ENCODE measurements around the gene CASK.

The CASK gene

DNA sequence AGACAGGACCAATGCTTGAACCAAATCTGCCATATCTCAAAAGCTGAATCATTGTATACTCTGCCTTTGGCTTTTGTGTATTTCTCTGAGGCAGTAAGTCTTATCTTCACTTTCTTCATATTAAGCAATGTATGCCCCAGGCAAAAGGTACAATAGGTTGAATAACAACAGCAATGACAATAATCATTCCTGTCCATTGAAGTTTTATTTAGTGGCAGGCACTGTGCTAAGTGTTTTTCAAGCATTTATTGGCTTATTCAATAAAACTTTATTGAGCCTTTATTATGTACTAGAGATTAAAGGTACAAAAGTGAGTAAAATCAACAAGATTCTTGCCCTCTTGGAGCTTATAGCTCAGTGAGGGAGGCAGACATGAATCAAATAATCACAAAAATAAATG is 8.2 kb upstream of the CASK start:
- H3K4me1 ChIP-seq (ENCODE audit: insufficient read depth, low read length): no peaks in the 10 kb centered on the region
- no peaks in the 10 kb centered on the region for H3K9me3 ChIP-seq (ENCODE audit: low read length)
- no peaks in the 10 kb centered on the region for H3K27me3 ChIP-seq (ENCODE audit: insufficient read depth, low read length)
- H3K36me3 ChIP-seq (ENCODE audit: insufficient read depth, low read length): no peaks in the 10 kb centered on the region
- H3K4me3 ChIP-seq (ENCODE audit: low read length): no peak overlapping the region
- no peak overlapping the region for H2AFZ ChIP-seq (ENCODE audit: low read depth, low read length)

DNA sequence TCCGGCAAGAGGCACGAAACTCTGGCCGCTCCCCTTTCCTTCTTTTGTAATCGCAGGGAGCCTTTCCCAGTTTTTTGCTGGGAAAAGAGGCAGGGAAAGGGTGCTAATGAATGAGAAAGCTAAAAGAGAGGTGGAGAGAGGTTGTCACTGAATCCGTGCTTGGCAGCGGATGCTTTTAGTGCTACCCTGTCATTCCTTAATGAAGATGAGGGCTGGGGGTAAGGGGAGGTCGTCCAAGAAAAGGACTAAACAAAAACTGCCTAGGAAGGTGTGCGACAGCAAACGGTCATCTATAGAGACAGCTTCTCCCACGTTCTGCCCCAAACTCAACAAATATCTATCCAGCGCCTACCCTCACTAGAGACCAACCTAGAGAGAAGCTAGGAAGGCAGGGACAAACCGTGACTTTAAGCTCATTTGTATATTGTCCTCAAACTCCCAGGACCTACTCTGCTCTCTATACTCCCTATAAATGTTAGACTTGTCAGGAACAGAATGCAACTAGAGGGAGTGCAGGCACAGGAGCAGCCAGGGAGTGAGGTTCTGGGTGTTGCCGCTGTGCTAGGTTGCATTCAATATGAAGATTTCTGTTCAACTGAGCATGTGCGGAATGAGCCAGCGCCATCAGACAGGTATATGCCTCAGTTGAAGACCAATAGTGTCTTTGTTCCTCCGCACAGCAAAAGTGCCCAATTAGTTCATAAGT is 777 bp upstream of the CASK start:
- H2AFZ ChIP-seq (ENCODE audit: low read depth, low read length): peak overlapping the region; percentile 74
- no peaks in the 10 kb centered on the region for H3K9me3 ChIP-seq (ENCODE audit: low read length)
- no peaks in the 10 kb centered on the region for H3K36me3 ChIP-seq (ENCODE audit: insufficient read depth, low read length)
- H3K27me3 ChIP-seq (ENCODE audit: insufficient read depth, low read length): no peaks in the 10 kb centered on the region
- peaks cover 3% of the 10 kb centered on the region for H3K4me1 ChIP-seq (ENCODE audit: insufficient read depth, low read length)
- peak overlapping the region; percentile 97 for H3K4me3 ChIP-seq (ENCODE audit: low read length)

DNA sequence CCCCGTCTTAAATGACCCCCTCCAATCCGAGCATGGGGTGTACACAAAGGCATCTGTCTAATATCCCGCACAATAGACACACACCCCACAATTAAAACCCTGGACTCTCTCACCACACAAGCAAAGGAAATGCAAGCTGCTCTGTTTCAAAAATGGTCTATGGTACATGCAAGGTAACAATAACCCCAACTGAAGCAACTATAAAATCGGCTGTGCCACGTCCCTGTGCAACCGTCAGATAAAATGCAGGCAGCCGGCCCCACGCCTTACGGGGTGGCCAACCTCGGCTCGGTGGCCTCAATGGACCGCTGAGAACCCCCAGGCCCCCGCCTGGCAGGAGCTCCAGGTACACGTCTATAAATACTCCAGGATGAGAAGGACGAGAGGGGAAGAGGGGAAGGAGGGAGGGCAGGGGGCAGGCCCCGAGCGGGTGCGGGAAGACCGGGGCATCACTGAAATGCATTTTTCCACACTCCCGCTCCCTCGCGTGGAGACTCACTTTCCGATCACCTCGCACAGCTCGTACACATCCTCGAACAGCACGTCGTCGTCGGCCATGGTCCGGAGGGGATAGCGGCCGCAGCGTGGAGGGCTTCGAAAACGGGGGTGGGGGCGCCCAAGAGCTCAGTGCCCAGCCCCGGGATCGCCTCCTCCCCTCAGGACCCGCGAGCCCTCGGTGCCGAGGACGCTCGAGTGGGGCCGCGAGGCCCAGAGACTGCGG is 763 bp downstream of the CASK start:
- H2AFZ ChIP-seq (ENCODE audit: low read depth, low read length): no peak overlapping the region

DNA sequence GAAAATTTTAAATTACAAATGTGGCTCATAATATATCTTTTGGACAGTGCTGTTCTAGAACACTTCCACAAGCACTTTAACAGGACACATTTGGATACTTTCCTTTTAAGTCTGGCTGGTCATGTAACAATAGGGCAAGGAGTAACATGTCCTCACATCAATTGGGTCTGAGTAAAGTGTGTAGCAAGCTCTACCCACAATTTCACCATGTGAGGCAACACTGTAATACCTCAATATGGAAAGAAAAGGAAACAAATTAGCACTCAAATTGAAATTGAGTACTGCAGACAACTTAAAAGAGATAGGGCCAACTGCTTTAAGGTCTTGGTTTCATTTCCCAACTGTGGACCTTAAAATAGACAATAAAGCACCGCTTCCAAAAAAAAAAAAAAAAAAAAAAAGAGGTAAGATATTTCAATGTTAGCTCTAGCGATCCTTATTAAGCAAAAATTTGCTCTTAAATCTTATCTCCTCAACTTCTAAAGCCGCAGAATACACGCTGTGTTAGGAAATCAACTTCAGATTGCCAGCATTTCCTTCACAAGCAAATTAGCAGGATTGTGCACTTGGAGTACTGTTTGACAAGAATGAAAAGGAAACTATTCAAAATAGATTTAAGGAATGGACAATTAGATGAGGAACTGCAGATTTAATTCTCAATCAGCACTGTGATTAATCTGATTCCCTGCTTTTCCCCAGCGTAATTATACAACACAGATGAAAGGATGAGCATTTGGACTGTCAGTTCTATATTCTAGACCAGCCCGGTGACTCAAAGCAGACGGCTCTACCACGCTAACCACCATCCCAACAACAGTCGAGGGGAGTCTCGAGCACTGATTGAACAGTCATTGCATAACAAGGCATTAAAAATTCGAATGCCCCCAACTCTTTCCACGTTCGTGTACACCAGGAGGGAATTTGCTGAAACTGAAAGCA is 1.6 kb downstream of the CASK start:
- Histone ChIP-seq H2AFZ (ENCODE audit: low read depth, low read length) (no peak overlapping the region), H3K4me3 (ENCODE audit: low read length) (peak overlapping the region; percentile 97), H3K27me3 (ENCODE audit: insufficient read depth, low read length) (no peaks in the 10 kb centered on the region), H3K9me3 (ENCODE audit: low read length) (no peaks in the 10 kb centered on the region), H3K4me1 (ENCODE audit: insufficient read depth, low read length) (peaks cover 3% of the 10 kb centered on the region), H3K36me3 (ENCODE audit: insufficient read depth, low read length) (no peaks in the 10 kb centered on the region)

More for the DNA sequence above, 763 bp downstream of the CASK start:
- Histone ChIP-seq H3K27me3 (ENCODE audit: insufficient read depth, low read length) (no peaks in the 10 kb centered on the region), H3K9me3 (ENCODE audit: low read length) (no peaks in the 10 kb centered on the region), H3K36me3 (ENCODE audit: insufficient read depth, low read length) (no peaks in the 10 kb centered on the region), H3K4me3 (ENCODE audit: low read length) (peak overlapping the region; percentile 97), H3K4me1 (ENCODE audit: insufficient read depth, low read length) (peaks cover 3% of the 10 kb centered on the region)

DNA sequence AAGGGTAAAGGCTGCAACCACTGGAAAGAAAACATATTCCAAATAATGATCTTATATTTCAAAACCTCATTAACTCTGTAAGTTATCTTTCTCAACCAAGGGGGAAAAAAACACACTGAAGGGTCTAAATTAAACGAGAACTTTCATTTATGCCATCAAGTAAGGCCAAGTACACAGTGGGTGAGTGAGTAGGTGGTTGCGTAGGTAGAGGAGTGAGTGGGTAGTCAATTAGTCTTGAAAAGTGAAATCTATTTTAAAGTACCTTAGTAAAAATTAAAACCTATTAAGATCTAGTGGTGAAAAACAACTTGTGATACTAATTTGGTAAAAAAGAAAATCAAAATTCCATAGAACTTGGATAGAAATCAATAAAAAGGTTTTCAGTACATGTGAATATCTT is 3.5 kb downstream of the CASK start:
- Histone ChIP-seq H3K27me3 (ENCODE audit: insufficient read depth, low read length) (no peaks in the 10 kb centered on the region), H3K36me3 (ENCODE audit: insufficient read depth, low read length) (no peaks in the 10 kb centered on the region), H2AFZ (ENCODE audit: low read depth, low read length) (no peak overlapping the region), H3K9me3 (ENCODE audit: low read length) (no peaks in the 10 kb centered on the region), H3K4me3 (ENCODE audit: low read length) (no peak overlapping the region), H3K4me1 (ENCODE audit: insufficient read depth, low read length) (peaks cover 3% of the 10 kb centered on the region)

DNA sequence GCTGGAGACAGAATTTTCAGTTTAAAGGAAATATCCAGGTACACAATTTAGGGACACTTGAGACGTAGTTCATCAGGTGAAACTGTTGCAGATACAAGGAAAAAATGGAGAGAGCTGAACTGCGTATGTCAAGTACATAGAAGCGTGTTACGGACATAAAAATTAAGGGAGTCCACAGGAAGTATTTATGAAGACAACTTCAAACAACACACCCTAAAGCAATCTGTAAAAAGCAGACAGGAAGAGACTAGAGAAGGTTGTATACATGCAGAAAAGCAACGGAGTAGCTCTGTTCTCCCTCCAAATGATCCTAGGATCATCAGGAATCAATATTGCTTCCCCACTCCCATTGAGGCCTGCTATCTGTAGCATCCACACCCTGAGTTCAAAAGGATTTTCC is 5.8 kb downstream of the CASK start:
- Histone ChIP-seq H3K9me3 (ENCODE audit: low read length) (no peaks in the 10 kb centered on the region), H3K4me3 (ENCODE audit: low read length) (no peak overlapping the region), H2AFZ (ENCODE audit: low read depth, low read length) (no peak overlapping the region), H3K4me1 (ENCODE audit: insufficient read depth, low read length) (no peaks in the 10 kb centered on the region), H3K36me3 (ENCODE audit: insufficient read depth, low read length) (no peaks in the 10 kb centered on the region), H3K27me3 (ENCODE audit: insufficient read depth, low read length) (no peaks in the 10 kb centered on the region)

DNA sequence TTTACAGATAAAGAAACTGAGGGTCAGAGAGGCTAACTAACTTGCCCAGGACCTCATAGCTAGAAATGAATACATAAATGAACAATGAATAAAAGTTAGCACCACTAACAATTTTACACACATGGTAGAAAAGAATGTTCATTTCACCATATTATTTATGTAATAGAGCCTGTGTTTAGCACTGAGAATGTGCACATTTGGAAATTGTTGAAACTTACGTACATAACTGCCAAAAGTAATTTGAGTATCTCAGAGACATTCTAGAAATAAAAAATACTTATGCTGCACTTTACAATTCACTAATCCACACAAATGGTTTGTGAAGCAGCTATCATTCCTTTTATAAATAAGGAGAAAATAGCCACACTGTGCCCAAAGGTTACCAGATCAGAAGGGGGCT is 9.9 kb downstream of the CASK start:
- Histone ChIP-seq H3K4me3 (ENCODE audit: low read length) (no peak overlapping the region), H2AFZ (ENCODE audit: low read depth, low read length) (no peak overlapping the region), H3K27me3 (ENCODE audit: insufficient read depth, low read length) (no peaks in the 10 kb centered on the region), H3K9me3 (ENCODE audit: low read length) (no peaks in the 10 kb centered on the region), H3K36me3 (ENCODE audit: insufficient read depth, low read length) (no peaks in the 10 kb centered on the region), H3K4me1 (ENCODE audit: insufficient read depth, low read length) (no peaks in the 10 kb centered on the region)

DNA sequence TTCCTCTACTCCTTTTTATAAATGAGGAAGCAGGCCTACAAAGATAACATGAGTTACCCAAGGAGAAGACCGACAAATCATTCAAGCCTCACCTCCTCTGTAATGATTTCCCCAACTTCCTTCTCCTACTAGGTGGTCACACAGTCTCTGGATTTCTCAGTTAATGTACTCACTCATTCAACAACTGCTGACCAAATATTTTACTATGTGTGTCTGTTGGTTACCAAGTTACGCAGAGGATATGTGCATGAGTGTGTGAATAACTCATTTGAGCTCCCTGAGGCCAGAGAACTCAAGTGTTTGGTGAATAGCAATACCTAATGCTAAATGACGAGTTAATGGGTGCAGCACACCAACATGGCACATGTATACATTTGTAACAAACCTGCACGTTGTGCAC is 10.4 kb downstream of the CASK start:
- H3K36me3 ChIP-seq (ENCODE audit: insufficient read depth, low read length): no peaks in the 10 kb centered on the region
- H3K27me3 ChIP-seq (ENCODE audit: insufficient read depth, low read length): no peaks in the 10 kb centered on the region
- no peaks in the 10 kb centered on the region for H3K9me3 ChIP-seq (ENCODE audit: low read length)
- H2AFZ ChIP-seq (ENCODE audit: low read depth, low read length): no peak overlapping the region
- H3K4me3 ChIP-seq (ENCODE audit: low read length): no peak overlapping the region
- H3K4me1 ChIP-seq (ENCODE audit: insufficient read depth, low read length): no peaks in the 10 kb centered on the region

DNA sequence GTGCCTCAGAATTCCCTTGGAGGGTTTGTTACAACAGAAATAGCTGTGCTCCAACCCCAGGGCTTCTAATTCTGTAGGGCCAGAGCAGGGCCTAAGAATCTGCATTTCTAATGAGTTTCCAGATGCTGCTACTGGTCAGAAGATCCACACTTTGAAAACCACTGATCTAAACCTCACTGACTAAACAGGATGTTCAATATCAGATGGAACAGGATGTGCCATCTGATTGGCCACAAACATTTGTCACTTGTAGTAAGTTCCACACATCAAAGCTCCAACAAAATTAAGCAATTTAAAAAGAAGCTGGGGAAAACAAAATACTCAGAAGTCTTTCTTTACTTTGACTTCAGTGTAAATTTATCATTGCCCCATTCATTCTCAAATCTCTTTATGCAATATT is 14.3 kb downstream of the CASK start:
- no peaks in the 10 kb centered on the region for H3K27me3 ChIP-seq (ENCODE audit: insufficient read depth, low read length)
- no peak overlapping the region for H3K4me3 ChIP-seq (ENCODE audit: low read length)
- peaks cover 2% of the 10 kb centered on the region for H3K9me3 ChIP-seq (ENCODE audit: low read length)
- no peak overlapping the region for H2AFZ ChIP-seq (ENCODE audit: low read depth, low read length)
- no peaks in the 10 kb centered on the region for H3K4me1 ChIP-seq (ENCODE audit: insufficient read depth, low read length)
- no peaks in the 10 kb centered on the region for H3K36me3 ChIP-seq (ENCODE audit: insufficient read depth, low read length)

- Histone ChIP-seq H3K4me3 (ENCODE audit: low read length) (no peak overlapping the region), H3K9me3 (ENCODE audit: low read length) (peaks cover 2% of the 10 kb centered on the region), H3K4me1 (ENCODE audit: insufficient read depth, low read length) (no peaks in the 10 kb centered on the region), H3K27me3 (ENCODE audit: insufficient read depth, low read length) (no peaks in the 10 kb centered on the region), H3K36me3 (ENCODE audit: insufficient read depth, low read length) (no peaks in the 10 kb centered on the region), H2AFZ (ENCODE audit: low read depth, low read length) (no peak overlapping the region)
Observed at GRCh38 chrX:41906515-41907187, 16.7 kb downstream of the CASK start.

DNA sequence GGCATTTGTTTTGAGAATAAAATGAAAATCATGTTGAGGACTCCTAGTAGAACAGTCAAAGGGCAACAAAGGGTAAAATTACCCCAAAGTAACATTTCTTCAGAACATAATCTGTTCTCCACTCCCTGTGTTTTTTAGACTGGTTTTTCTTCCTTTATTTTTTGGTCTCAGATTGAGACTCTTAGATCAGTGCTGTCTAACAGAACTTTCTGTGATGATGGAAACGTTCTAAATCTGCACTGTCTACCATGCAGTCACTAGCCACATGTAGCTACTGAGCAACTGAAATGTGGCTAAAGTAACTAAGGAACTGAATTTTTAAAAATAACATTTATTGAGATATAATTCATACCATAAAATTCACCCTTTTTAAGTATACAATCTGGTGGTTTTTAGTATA is 19.8 kb downstream of the CASK start:
- Histone ChIP-seq H3K36me3 (ENCODE audit: insufficient read depth, low read length) (no peaks in the 10 kb centered on the region), H2AFZ (ENCODE audit: low read depth, low read length) (no peak overlapping the region), H3K27me3 (ENCODE audit: insufficient read depth, low read length) (no peaks in the 10 kb centered on the region), H3K9me3 (ENCODE audit: low read length) (peaks cover 4% of the 10 kb centered on the region), H3K4me1 (ENCODE audit: insufficient read depth, low read length) (no peaks in the 10 kb centered on the region), H3K4me3 (ENCODE audit: low read length) (no peak overlapping the region)

GRCh38 chrX:41900321-41900720 is 23.0 kb downstream of the CASK start:
- Histone ChIP-seq H3K4me3 (ENCODE audit: low read length) (no peak overlapping the region), H3K9me3 (ENCODE audit: low read length) (peaks cover 2% of the 10 kb centered on the region), H3K4me1 (ENCODE audit: insufficient read depth, low read length) (no peaks in the 10 kb centered on the region), H3K27me3 (ENCODE audit: insufficient read depth, low read length) (no peaks in the 10 kb centered on the region), H3K36me3 (ENCODE audit: insufficient read depth, low read length) (no peaks in the 10 kb centered on the region), H2AFZ (ENCODE audit: low read depth, low read length) (no peak overlapping the region)

All from neuron (in vitro differentiated cells).